ENCODE data around the gene ABHD8. TPM values are rescaled to one million over a fixed set of nuclear protein-coding genes. Genes with fewer than 3 reads are reported as not detected.
A peak's percentile ranks its signal among the peaks of the same experiment; 100 is the strongest.

Gene ABHD8
- total and polyA plus RNA-seq, 2 of the 13 experiments (the other 11 are each of a cell fraction or from before 2014, with no cell fraction given) = 6.3 to 7.2 TPM

DNA sequence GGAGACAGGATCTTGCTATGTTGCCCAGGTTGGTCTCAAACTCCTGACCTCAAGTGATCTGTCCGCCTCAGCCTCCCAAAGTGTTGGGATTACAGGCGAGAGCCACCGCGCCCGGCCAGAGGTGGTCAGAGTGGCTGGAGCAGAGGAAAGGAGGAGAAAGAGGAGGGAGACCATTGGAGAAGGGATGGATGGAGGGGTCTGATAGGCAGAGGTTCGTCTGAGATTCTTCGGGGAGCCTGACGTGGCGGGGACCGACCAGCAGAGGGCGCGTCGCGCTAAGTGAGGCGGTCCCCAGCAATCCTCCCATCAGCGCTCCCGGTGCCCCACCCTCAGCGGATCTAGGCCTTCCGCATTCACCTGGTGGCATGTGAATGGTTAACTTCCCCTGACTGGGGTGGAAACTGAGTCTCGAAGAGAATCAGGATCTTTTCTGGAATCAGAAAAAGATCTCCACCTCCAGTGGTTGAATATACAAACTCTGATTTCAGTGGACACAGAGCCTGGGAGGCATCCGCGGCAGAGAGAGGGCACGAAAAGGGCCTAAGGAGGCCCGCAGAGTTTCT, 43.0 kb upstream of the ABHD8 start (continued):
- TF ChIP-seq HNF1B (CRISPR knock-in tag; IDR thresholded peaks at IDR 0.05) = no peak; the same call in 1 of the 2 replicates
- no peak for TF ChIP-seq HNRNPUL1 (IDR thresholded peaks at IDR 0.05; ENCODE audit: low read depth, low read length)
- TF ChIP-seq ZNF841 (CRISPR knock-in tag; IDR thresholded peaks at IDR 0.05; ENCODE audit: borderline replicate concordance) = no peak
- TF ChIP-seq MBD4 (IDR thresholded peaks at IDR 0.05; ENCODE audit: borderline replicate concordance, low read length) = no peak
- TF ChIP-seq CHCHD3 (CRISPR knock-in tag; IDR thresholded peaks at IDR 0.05) = no peak
- 0 out of 2 replicates have a peak, but pooled peaks have one; percentile 17 for TF ChIP-seq ZNF746 (CRISPR knock-in tag; IDR thresholded peaks at IDR 0.05)
- no peak for TF ChIP-seq CSRNP1 (CRISPR knock-in tag; IDR thresholded peaks at IDR 0.05)
- TF ChIP-seq BCLAF1 (IDR thresholded peaks at IDR 0.05) = no peak
- no peak for TF ChIP-seq ZNF546 (CRISPR knock-in tag; conservative IDR thresholded peaks at IDR 0.05)
- no peak for TF ChIP-seq DRAP1 (CRISPR knock-in tag; IDR thresholded peaks at IDR 0.05)
- no peak for TF ChIP-seq ZKSCAN1 (IDR thresholded peaks at IDR 0.05; ENCODE audit: low read length)
- TF ChIP-seq MATR3 (CRISPR knock-in tag; IDR thresholded peaks at IDR 0.05) = no peak
- TF ChIP-seq SNAPC2 (CRISPR knock-in tag; IDR thresholded peaks at IDR 0.05) = no peak
- 0 out of 2 replicates have a peak, but pooled peaks have one; percentile 34 for TF ChIP-seq ATF2 (CRISPR knock-in tag; IDR thresholded peaks at IDR 0.05)
- TF ChIP-seq PAX8 (CRISPR knock-in tag; IDR thresholded peaks at IDR 0.05; ENCODE audit: borderline replicate concordance) = no peak
- TF ChIP-seq ZC3H4 (CRISPR knock-in tag; IDR thresholded peaks at IDR 0.05; ENCODE audit: borderline replicate concordance) = no peak
- TF ChIP-seq ZNF354B (CRISPR knock-in tag; IDR thresholded peaks at IDR 0.05) = no peak
- no peak for TF ChIP-seq ONECUT2 (CRISPR knock-in tag; IDR thresholded peaks at IDR 0.05)
- no peak for TF ChIP-seq GPN1 (CRISPR knock-in tag; IDR thresholded peaks at IDR 0.05; ENCODE audit: borderline replicate concordance)
- TF ChIP-seq PHF21A (CRISPR knock-in tag; IDR thresholded peaks at IDR 0.05) = no peak
- TF ChIP-seq BORCS8-MEF2B (CRISPR knock-in tag; IDR thresholded peaks at IDR 0.05) = no peak
- TF ChIP-seq CEBPG (CRISPR knock-in tag; IDR thresholded peaks at IDR 0.05) = no peak
- TF ChIP-seq ZZZ3 (CRISPR knock-in tag; IDR thresholded peaks at IDR 0.05; ENCODE audit: borderline replicate concordance) = no peak
- TF ChIP-seq JUND (CRISPR knock-in tag; IDR thresholded peaks at IDR 0.05) = no peak
- no peak for TF ChIP-seq ZFAT (CRISPR knock-in tag; conservative IDR thresholded peaks at IDR 0.05)
